GM20431 (cell line): Measurements from ENCODE around the gene MEGF11.

Source experiments
- in situ Hi-C: fragments of 300-500 bp; cut with MseI, MboI; formaldehyde crosslinking; loops from one replicate; pipeline ENCODE4 v1.15.0; 2020; ENCODE audit warnings: low sequenced_read_pairs; ENCODE audit not compliant: unreplicated experiment

Gene MEGF11

DNA sequence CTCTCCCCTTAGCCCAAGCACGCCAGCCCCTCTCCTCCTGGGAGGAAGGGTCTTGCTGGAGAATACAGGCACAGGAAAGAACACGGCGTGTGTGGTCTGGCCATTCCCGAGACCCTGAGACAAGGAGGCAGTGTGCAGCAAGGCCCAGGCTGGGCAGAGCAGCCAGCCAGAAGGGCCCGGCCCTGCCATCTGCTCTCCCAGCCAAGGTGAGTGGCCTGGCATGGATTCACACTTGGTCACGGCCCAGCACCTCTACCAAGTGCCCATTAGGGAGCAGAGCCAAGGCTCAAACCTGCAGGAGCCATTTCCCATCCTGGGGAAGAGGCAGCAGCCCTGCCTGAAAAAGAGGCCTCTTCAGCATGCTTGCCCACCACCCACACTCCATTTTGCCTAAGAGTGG lies 28.6 kb downstream of the MEGF11 start:
- in situ Hi-C loops: no loop called here

DNA sequence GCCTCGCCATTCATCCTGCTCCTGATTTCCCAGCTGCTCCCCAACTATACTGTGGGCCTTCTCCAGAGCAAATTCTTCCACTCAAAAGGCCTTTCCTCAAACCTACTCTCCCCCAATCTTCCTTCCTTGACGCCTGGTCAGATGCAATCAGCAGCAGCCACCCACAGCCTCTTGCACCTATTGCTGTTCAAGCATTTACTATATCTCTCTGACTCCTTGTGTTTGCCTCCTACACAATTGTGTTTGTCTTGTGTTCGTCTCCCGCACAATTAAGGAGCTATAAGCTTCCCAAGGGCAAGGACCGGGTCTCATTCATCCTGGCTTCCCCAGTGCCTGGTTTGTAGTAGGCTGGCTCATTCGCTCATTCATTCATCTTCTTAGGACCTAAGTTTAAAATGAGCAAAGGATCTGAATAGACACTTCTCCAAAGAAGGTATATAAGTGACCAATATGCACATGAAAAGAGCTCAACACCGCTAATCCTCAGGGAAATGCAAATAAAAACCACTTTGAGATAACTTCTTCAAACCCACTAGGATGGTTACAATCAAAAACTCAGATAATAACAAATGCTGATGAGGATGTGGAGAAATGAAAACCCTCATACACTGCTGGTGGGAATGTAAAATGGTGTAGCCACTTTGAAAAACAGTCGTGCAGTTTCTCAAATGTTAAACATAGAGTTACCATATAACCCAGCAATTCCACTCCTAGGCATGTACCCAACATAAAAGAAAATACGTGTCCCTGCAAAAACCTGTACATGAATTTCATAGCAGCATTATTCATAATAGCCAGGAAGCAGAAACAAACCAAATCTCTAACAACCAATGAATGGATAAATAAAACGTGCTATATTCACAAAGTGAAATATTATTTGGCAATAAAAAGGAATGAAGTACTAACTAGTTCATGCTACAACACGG lies 31.0 kb downstream of the MEGF11 start:
- in situ Hi-C loops: no loop called here

DNA sequence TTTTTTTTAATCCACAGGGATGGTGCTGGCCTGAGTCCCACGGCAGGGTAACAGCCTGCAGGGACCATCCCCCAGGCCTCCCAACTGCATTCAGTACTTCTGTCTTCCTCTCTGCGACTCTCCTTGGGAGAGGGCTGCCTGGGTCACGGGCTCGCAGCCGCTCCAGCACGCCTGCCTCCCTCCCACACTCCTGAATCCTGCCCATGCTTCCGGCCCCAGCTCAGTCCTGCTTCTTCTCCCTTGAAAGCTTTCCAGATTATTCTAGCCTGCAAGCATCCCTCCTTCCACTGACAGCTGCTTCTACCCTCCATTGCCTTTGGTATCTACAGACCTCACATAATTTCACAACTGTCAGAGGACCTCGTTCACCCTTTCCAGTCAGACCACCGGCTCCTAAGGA lies 32.4 kb downstream of the MEGF11 start:
- in situ Hi-C loops: no loop called here

DNA sequence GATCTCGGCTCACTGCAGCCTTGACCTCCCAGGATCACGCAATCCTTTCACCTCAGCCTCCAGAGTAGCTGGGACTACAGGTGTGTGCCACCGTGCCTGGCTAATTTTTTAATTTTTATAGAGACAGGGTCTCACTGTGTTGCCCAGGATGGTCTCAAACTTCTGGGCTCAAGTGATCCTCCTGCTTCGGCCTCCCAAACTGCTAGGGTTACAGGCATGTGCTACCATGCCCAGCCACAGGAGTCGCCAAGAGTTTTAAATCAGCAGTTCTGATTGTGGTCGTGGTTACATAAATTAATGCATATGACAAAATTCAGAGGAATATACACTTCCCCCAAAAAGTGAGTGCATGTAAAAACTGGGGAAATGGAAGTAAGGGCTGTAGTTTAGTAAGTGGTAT lies 32.9 kb downstream of the MEGF11 start:
- in situ Hi-C loops: no loop called here

DNA sequence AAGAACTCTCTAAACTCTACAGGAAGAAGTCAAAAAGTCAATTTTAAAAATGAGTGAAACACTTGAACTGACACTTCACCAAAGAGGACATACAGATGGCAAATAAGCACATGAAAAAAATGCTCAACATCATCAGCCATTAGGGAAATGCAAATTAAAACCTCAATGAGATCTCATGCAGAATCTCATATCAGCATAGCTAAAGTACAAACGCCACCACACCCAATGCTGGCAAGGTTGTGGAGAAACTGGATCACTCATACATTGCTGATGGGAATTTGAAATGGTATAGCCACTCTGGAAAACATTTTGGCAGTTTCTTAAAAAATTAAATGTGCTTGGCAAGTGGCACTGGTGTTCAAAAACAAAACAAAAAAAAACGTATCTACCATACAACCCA lies 34.2 kb downstream of the MEGF11 start:
- in situ Hi-C loops: no loop called here

DNA sequence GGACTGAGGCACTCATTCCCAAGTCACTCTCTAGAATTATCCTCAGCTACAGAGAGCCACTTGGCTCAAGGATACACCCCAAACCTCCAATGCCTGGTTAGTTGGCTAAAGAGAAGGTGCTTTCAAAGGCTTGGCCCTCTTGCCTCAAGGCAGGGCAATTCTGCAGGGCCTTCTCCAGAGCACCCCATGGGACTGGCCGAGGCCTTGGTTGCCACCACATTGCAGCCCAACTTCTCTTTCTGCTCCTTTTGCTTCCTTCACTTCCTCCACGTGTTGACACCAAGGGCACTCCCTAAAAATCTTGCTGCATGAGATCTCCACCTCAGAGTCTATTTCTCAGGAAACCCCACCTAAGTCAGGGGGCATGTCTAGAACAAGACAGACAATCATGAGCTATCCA lies 36.7 kb downstream of the MEGF11 start:
- in situ Hi-C loops: no loop called here

DNA sequence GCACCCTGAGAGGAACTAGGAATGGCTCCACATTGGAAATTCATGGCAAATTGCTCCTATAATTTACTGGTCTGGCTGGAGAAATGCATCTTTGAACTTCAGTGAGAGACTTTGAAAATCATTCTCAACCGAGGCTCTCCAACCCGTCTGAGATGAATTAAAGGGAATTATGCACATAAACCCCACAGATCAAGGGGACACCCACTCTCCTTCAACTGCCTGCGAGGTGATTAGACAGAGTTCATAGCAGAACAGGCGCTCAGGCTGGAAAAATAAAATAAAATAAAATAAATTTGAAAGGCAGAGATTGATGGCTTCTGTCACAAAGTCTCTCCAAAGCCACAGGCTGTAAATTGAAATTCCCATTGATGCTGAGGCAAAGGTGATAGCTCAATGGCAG lies 37.7 kb downstream of the MEGF11 start:
- in situ Hi-C loops: no loop called here

DNA sequence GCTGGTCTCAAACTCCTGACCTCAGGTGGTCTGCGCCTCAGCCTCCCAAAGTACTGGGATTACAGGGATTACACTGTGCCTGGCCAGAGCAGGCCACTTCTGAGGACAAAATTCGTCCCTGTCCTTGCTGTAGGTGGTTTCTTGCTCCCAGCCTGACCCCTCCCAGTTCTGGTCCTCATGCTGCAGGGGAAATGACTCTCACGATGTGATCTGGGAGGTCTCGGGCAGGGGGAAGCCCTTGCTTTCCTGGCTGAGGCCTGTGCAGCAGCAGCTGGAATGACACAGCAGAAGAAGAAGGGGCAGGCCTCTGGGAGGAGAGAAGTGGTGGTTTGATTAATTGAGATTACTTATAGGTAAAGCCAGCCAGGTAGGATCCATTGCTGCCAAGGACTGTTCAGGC lies 39.3 kb downstream of the MEGF11 start:
- in situ Hi-C loops: no loop called here

DNA sequence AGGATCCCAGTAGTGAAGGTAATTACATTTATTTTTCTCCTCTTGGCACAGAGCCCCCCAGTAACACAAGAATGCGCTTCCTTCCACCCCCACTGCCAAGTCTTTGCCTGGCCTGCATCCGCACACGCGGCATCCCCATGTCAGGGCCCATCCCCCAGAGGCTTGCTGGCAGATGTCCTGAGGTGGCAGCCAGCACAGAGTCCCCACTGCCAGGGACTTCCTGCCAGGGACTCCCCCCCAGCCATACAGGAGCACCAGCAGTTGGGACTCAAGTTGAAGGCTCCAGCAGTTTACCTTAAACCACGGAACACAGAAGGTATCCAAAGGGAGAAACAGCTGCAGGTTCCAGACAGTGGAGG lies 41.0 kb downstream of the MEGF11 start:
- in situ Hi-C loops: no loop called here

DNA sequence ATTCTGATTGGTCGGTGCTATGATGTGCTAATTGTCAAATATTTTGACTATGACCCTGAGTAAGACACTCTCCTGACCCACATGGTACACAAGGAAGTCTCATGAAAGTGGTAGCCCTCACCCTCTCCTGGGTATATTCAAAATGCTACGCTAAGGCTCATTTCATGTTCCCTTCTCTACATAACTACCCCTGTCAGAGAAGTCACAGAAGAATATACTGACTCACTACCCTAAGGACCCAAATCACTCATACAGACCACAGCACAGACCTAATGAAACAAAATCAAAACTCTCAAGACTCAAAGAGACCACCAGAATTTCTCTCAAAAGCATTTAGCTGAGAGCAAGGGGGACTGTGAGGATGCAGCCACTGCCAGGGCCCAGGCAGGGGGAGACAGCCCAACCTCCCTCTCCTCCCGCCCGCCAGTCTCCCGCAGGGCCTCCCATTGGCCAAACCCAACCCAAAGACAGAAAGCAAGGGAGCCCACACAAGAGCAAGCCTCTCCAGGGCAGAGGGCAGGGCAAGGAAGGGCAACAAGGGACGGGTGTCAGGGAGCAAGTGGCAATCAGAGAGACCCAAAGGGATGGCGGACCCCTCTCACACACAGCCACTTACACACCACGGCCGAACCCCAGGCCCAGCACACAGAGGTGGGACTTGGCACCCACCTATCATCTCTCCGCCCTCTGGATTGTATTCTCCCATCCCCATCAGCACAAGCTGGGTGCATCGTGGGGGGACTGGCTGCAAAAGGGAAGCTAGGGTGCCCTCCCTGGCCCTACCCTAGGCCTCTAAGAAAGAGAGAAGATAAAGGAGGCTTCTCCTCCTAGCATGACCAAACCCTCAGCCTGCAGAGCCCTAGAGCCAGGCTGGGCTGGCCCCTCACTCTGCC lies 41.6 kb downstream of the MEGF11 start:
- in situ Hi-C loops: no loop called here

DNA sequence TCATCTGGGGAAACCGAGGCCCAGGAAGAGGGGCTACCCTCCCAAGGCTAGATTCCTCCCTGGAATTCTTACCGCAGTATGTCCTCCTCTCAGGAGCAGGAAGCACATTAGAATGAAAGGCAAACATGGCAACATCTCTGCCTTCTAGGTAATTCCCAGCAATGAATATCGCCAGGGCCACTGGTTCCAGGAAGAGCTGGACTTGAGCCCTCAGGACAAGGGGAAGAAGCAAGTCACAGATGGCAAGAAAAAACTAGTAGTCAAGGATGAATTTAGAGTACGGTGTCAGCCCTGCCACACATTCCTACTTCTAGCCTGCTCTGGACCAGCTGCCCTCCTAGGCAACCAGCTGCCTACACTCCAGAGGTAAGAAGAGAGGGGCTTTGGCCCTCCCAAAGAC lies 42.9 kb downstream of the MEGF11 start:
- in situ Hi-C loops: no loop called here

DNA sequence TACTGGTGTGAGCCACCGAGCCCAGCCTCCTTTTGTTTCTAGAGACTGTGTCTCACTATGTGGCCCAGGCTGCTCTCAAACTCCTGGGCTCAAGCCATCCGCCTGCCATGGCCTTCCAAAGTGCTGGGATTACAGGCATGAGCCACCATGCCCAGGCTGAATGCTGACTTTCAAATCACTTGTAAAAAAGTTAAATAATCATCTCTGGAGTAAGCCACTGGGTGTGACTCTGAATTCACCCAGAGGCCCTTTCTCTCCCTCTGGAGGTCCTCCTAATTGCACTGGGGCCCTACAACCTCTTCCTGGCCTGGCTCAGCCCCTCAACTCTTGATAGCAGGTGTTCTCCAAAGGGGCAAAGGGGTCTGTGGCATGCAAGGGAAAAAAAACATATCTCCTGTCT lies 54.8 kb downstream of the MEGF11 start:
- in situ Hi-C loops: no loop called here

DNA sequence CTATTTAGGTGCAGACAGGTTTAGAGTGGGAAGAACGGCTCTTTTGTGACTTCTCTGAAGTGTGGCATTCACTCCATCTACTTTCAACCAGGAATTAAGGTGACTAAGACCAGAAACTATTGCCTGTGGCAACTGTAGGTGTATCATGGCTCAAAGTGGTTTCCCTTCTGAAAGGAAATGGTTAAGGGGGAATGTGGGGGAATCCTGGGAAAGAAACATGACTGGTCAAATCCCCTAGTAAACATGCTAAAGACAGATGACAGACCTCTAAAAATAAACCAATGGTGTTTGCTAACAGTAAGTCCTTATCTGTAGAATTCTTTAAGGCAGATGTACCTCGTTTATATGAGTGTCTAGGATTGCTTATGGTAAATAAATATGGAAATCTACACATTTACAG lies 56.9 kb downstream of the MEGF11 start:
- in situ Hi-C loops: no loop called here

DNA sequence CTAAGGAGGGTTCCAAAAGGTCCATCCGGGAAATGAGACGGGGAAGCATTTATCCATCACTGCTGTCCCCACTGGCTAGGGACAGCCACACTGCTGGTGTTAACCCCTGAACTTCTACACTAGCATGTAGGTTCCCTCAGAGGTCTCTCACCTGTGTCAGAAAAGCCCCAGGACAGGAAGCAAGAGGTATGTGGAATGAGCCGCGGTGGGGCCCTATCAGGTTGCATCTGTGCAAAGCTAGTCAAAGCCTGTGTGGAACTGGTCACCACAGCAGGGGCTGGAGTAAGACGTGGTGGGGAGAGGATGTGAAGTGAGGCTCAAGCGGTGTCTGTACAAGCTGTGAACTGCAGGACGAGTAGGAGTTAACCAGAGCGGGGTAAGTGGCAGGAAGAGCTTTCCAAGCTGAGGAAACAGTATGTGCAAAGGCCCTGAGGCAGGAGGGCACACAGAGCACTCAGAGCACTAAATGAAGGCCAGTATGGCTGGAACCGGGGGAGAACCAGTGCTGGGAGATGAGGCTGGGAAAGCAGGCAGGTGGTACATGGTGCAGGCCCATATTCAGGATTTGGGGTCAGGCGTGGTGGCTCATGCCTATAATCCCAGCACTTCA lies 57.8 kb downstream of the MEGF11 start:
- in situ Hi-C loops: no loop called here

DNA sequence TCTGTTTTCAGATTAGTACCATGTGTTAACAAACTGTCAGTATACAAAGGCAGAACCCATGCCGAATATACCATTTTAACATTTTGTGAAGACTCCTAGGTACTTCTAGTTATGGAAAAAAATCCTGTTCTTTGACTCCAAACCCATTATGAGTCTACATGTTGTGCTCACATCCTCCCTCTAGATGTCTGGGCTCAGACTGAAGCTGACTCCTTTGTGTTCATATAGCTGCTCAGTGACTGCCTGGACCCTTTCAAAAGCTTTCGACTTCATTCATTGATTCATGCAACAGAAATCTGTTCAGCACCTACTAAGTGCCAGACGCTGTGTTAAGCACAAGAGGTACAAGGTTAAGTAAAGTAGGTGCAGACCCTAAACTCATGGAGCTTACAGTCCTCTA lies 60.5 kb downstream of the MEGF11 start:
- in situ Hi-C loops: no loop called here

DNA sequence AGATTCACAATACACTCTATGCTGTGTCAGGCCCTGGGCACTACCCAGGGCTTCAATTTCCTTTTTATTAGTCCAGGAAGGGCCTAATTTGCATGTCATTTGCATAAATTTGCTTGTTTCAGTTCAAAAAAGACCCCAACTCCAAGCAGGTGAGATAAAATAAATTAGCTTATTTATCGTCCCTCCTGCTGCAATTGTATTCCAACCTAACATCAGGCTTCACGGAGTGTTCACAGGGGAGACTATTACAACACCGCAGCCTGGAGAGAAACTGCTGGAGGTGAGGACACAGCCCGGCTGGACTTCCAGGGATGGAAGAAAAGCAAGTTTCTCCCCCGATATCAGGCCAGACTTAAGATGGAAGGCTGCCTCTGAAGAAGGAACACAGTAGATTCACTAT lies 62.8 kb downstream of the MEGF11 start:
- in situ Hi-C loops: no loop called here

DNA sequence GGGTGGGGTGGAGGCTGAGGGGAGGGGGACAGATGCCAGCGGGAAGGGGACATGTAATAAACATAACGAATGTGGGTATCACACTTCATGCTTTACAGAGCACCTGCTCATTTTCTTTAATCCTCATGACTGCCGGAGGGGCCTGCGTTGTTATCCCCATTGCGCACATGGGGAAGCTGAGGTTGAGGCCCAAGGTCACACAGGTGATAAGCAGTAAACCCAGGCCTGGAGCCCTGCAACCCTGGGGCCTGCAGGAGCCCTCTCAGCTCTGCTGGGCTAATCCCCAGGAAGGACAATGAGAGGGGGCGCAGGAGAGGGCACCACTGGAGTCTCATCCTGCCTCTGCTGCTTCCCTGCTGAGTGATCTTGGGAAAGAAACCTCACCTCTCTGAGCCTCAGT lies 64.3 kb downstream of the MEGF11 start:
- in situ Hi-C loops: no loop called here

DNA sequence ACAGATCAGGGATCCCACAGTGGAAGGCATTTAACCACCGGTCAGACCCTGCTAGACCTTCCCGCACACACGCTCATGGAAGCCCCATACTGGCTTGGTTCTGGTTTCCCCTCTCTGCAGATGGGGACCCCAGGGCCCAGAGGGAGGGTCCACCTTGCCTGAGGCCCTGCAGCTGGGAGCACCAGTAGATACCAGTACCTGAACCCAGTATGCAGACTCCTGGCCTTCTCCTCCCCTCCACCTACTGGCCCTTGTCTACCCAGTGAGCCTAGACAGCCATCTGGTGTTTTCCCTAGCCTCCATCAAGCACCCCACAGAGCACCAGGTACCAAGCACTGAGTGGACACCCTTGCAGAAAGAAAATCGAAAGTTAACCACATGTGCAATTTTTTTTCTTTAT lies 65.1 kb downstream of the MEGF11 start:
- in situ Hi-C loops: no loop called here

DNA sequence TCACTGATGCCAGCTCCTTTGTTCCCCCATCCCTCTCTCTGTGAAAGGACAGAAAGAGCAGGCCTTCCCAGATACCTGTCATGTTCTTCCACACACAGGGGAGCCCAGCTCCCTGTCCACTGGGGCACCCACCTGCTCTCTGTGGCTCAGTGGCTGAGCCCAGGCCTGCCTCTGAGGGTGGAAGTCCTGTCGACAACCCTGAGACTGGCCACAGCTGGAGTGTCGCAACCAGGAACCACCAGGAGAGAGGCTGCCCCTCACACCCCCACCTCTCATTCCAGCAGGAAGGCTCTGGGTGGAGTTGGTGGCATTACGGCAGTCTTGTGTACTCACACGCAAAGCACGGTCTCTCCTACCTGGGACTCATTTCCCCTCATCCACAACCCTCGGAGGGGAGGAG lies 66.3 kb downstream of the MEGF11 start:
- in situ Hi-C loops: no loop called here

DNA sequence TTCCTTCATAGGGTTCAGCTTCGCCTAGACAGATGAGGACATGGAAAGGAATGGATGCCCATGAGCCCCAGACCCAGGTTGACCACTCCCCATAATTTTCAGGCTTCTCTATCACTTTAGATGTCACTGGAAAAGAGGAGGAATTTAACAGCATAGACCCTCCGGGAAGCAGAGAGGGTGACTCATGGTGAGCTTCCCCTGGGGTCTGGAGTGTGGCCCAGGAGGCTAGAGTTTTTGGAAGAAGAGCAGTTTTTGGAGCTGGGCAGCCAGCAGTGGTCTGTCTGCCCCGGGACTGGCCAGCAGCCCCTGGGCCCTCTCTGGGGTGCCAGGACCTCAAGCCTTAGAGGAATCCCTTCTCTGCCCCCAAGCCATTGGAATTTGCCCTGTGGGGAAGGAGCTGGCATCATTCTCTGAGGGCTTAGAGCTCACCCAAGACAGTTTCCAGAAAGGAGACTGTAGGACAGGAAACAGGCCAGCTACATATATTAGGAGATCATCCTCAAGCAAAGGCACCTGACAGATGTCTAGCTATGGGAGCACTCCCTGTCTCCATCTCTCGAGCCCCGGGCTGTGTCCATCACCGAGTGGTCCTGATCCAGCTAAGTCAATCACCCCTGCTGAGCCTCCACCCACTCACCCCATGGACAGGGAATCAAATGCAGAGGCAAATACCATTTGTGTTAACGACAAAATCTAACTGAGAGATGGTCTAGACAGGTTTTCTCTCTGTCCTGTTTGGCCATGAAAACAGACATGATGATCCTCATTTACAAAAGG lies 67.3 kb downstream of the MEGF11 start:
- in situ Hi-C loops: no loop called here
